Hematopoietic multipotent progenitor cell (in vitro differentiated cells): Measurements from ENCODE around the gene SPATA25. TPM values are rescaled to one million over a fixed set of nuclear protein-coding genes. Genes with fewer than 3 reads are reported as not detected.
"Not testable (repeated sequence)": the region's sequence is repeated elsewhere in the genome, so short reads cannot be mapped to it uniquely, and the experiment has no call there.

Experiments
- DNase-seq, 3 donors: peaks; one replicate each; pipeline ENCODE4 v3.0.0-alpha.2; 2011 to 2015; ENCODE audit warnings: low read depth in 2 of 3, low spot score in 2 of 3
- total RNA-seq: library from RNA; depleted of rRNA; stranded (reverse); fragments of >200 nt; gene quantifications from one replicate; pipeline ENCODE4 v1.2.3, GENCODE V29; 2012

Gene SPATA25
- total RNA-seq, 1 donor: 5.9 TPM

GRCh38 chr20:45917790-45918141, 30.3 kb upstream of the SPATA25 start:
- DNase-seq: no peak

DNA sequence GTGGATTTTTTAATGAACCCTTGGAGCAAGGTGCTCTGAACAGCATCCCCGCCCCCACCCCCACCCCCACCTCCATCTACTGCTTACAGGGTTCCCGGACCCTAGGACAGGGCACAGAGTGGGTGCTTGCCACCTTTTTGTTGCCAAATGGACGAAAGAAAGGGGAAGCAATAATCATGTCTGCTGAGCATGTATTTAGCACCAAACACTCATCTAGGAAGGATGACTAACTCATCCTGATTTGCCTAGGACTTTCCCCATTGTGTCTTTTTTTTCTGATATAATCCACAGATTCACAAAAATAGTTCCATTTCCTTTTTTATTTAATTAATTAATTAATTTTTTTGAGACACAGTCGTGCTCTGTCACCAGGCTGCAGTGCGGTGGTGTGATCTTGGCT, 25.7 kb upstream of the SPATA25 start:
- DNase-seq: no peak

GRCh38 chr20:45912344-45912682, 24.9 kb upstream of the SPATA25 start:
- DNase-seq: no peak

GRCh38 chr20:45911486-45912343, 24.3 kb upstream of the SPATA25 start, which contains the start of gene PLTP:
TSS of gene PLTP (minus strand) at chr20:45912155. CDS start at chr20:45911452, 703 bp downstream.
- DNase-seq: peak in 2 of 3 donors; percentile 78 to 82

GRCh38 chr20:45910670-45911485, 23.5 kb upstream of the SPATA25 start:
- peak; percentile 47 to 100 (median 99) for DNase-seq

- no peak for DNase-seq
These were observed 22.6 kb upstream of the SPATA25 start for GRCh38 chr20:45909817-45910669.

DNA sequence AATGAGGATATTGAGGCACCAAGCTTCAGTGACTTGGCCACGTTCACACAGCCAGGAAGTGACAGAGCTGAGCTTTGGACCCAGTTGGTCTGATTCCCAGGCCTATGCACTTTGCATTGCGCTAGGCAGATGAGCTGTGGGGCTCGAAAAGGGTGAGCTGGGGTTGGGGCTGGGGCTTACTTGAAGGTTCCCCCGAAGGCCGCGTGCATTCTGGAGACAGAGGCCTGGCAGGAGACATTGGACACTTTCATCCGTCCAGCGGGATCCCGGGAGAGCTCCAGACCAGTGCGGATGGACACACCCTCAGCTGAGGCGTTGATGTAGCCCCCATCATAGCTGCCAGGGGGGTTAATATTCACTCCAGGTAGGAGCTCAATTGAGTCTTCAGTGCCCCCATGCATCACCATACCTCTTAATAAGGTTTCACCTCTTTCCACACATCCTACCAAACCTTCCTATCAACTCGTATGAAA, 21.9 kb upstream of the SPATA25 start:
- no peak for DNase-seq

DNA sequence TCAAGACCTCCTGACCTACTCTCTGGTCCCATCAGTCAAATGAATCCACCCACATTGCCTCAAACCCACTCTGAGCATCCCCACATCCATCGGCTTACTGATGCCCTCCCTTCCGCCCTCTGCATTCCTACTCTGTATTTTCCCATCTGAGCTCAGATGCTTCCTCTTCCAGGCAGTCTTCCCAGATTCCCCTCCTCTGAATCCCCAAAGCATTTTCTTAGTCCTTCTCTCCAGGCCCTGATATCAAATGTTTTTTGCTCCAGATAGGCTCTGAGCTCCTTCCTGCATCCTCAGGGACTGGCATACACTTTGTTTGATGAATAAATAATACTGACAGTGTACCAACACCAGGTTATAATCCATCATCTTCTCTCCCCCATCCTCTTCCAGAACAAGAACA, 20.7 kb upstream of the SPATA25 start:
- DNase-seq: no peak

DNA sequence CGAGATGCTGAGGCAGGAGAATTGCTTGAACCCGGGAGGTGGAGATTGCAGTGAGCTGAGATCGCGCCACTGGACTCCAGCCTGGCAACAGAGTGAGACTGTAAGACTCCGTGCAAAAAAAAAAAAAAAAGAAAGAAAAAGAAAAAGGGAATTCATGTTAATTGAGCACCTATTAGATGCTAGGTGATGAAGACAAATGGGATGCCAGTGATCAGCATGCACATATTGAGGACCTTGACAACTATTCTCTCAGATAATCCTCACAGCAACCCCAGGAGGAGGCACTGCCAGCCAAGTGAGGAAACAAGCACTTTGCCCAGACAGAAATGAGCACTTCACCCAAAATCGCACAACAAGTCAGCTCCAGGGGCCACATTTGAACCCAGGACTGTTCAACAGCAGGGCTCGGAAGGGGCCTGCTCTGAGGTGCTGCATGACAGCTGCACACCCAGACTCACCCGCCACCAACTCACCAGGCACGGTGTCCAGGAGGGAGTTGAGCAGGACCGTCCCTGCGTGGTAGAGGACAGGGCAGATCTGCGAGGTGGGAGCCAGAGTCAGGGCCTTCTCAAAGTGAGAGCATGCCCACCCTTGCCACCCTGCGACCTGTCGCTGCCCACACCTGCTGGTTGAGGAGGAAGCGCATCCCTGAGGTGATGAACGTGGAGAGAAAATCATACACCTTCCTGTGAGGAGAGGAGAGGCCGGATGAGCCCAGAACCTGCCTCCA, 20.0 kb upstream of the SPATA25 start:
- no peak for DNase-seq

DNA sequence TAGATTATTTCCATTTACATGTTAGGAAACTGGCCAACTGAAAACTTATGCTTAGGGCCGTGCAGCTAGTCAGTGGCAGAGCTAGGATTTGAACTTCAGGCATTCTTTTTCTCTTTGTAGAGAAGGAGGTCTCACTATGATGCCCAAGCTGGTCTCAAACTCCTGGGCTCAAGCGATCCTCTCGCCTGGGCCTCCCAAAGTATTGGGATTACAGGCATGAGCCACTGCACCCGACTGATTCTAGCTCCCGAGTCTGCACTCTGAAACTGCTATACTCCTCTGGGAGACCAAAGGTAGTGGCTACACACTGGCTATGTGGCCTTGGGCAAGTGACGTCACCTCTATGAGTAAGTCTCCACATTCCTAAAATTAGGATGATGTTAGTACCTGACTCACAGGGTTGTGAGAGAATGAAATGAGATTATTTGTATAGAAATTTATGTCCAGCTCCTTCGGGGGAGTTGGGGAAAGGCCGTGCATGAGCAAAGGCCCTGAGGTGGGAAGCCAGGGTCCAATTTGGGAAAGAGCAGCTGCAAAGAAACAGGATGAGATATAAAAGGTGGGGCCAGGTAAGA, 18.2 kb upstream of the SPATA25 start:
- no peak for DNase-seq

- DNase-seq: no peak
These were observed 17.4 kb upstream of the SPATA25 start for GRCh38 chr20:45904583-45905504.

GRCh38 chr20:45902199-45902701, 14.8 kb upstream of the SPATA25 start:
- DNase-seq: no peak

DNA sequence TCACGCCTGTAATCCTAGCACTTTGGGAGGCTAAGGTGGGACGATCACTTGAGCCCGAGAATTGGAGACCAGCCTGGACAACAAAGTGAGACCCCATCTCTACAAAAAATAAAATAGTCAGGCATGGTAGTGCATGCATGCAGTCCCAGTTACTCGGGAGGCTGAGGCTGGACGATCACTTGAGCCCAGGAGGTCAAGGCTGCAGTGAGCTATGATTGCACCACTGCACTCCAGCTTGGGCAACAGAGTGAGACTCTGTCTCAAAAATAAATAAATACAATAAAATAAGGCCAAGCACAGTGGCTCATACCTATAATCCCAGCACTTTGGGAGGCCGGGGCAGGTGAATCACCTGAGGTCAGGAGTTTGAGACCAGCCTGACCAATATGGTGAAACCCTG, 13.9 kb upstream of the SPATA25 start:
- not testable (repeated sequence) for DNase-seq

GRCh38 chr20:45899046-45899835, 11.8 kb upstream of the SPATA25 start:
- no peak for DNase-seq

GRCh38 chr20:45898285-45898684, 10.9 kb upstream of the SPATA25 start:
- DNase-seq: no peak

- no peak for DNase-seq
These were observed 10.3 kb upstream of the SPATA25 start for GRCh38 chr20:45897692-45898091.

- DNase-seq: no peak
These were observed 9.9 kb upstream of the SPATA25 start for GRCh38 chr20:45897289-45897688.
